Measurements from ENCODE around the gene KCNH6. TPM values are rescaled to one million over a fixed set of nuclear protein-coding genes. Genes with fewer than 3 reads are reported as not detected.
A peak's percentile ranks its signal among the peaks of the same experiment; 100 is the strongest.

Gene KCNH6
- total RNA-seq, 1 donor from 2014 or later, result 4.4 TPM

DNA sequence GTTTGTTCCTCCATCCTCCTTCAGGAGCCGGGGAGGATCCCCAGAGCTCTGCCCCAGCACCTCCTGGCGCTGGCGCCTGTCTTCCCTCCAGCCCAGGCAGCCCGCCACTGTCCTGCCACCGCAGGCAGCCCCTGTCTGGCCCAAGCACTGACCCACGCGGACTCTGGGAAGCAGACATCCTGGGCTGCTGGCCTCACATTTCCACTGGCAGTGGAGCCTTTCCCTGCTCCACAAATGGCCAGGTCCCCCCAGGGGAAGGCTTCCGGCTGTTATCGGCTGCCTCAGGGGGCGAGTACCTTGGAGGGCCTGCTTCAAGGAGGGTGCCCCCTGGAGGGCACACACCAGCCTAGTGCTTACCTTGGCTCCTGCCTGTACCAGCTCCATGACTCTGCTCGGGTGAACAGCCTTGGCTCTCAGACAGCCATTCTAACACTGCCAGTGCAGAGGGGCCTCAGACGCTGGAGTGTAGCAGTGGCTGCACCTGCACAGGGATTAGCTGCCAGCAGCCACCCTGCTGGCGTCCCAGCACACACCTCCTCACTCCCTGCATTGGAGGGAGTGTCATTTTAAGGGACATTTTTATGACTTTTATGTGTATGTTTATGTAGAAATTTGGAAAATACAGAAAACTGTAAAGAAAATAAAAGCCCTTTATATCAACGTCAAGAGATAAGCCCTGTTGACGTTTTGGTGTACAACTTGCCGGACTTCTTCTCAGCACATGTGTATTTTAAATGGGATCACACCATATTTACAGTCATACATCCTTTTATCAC lies 25.3 kb upstream of the KCNH6 start:
- no peak for DNase-seq (ENCODE audit: extremely low spot score, unreplicated experiment)
- H3K27ac Mint-ChIP-seq, result no peak overlapping the region

DNA sequence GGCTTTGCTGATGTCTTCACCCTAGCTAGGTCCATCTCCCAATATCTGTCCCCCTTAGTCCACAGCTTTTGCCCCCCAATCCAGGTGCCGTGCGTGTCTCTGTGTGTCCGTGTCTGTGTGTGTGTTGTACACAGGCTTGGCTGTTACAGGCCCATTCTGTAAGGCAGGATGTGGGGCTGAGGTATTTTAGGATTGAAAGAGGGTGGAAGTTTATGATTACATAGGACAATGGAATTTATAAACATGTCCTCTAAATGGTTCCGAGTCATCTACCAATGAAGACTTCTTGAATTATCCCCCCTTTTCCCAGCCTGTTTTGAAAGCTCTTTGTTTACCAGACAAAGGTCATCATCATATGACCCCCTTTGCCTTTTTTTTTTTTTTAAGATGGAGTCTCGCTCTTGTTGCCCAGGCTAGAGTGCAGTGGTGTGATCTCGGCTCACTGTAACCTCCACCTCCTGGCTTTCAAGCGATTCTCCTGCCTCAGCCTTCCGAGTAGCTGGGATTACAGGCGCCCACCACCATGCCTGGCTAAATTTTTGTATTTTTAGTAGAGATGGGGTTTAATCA lies 24.4 kb upstream of the KCNH6 start:
- Mint-ChIP-seq H3K4me1 (ENCODE audit: unreplicated experiment) (peaks cover 14% of the 10 kb centered on the region), H3K4me3 (no peak overlapping the region), H3K9me3 (no peaks in the 10 kb centered on the region), H3K36me3 (no peaks in the 10 kb centered on the region), H3K27ac (peak overlapping the region; percentile 51), H3K27me3 (peaks cover 28% of the 10 kb centered on the region)
- DNase-seq (ENCODE audit: extremely low spot score, unreplicated experiment), result no peak
- TF ChIP-seq, protein P1, sequence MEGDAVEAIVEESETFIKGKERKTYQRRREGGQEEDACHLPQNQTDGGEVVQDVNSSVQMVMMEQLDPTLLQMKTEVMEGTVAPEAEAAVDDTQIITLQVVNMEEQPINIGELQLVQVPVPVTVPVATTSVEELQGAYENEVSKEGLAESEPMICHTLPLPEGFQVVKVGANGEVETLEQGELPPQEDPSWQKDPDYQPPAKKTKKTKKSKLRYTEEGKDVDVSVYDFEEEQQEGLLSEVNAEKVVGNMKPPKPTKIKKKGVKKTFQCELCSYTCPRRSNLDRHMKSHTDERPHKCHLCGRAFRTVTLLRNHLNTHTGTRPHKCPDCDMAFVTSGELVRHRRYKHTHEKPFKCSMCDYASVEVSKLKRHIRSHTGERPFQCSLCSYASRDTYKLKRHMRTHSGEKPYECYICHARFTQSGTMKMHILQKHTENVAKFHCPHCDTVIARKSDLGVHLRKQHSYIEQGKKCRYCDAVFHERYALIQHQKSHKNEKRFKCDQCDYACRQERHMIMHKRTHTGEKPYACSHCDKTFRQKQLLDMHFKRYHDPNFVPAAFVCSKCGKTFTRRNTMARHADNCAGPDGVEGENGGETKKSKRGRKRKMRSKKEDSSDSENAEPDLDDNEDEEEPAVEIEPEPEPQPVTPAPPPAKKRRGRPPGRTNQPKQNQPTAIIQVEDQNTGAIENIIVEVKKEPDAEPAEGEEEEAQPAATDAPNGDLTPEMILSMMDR (conservative IDR thresholded peaks at IDR 0.05), result no peak

More for the DNA sequence above, 25.3 kb upstream of the KCNH6 start:
- Mint-ChIP-seq H3K36me3 (no peaks in the 10 kb centered on the region), H3K27me3 (peaks cover 26% of the 10 kb centered on the region), H3K4me1 (ENCODE audit: unreplicated experiment) (peaks cover 11% of the 10 kb centered on the region), H3K4me3 (no peak overlapping the region), H3K9me3 (no peaks in the 10 kb centered on the region)
- TF ChIP-seq, protein P1 (conservative IDR thresholded peaks at IDR 0.05), result no peak

DNA sequence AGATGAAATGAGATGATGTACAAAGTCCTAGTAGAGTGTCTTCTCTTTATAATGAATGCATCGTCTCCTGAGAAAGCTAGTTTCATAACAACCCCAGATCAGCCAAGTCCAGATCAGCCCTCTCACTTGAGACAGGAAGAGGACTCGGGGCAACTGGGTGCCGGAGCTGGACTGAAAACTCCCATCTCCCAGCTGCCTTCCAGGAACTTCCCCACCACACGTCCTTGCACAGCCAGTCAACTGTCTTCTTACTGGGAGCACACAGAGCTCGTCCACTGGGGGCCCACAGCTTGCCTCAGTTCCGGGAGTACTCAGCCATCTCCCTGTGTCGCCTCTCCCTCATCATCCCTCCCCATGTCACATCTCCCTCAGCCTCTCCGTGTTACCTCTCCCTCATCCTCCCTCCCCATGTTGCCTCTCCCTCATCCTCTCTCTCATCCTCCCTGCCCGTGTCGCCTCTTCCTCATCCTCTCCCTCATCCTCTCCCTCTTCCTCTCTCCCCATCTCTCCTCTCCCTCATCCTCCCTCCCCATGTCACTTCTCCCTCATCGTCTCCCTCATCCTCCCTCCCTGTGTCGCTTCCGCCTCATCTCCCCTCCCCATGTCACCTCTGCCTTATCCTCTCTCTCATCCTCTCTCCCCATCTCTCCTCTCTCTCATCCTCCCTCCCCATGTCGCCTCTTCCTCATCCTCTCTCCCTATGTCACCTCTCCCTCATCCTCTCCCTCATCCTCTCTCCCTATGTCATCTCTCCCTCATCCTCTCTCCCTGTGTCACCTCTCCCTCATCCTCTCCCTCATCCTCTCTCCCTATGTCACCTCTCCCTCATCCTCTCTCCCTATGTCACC lies 22.4 kb upstream of the KCNH6 start:
- DNase-seq (ENCODE audit: extremely low spot score, unreplicated experiment), result no peak
- TF ChIP-seq, protein P1 (conservative IDR thresholded peaks at IDR 0.05), result no peak
- Mint-ChIP-seq H3K36me3 (no peaks in the 10 kb centered on the region), H3K27ac (peak overlapping the region; percentile 39), H3K4me3 (no peak overlapping the region), H3K4me1 (ENCODE audit: unreplicated experiment) (peaks cover 14% of the 10 kb centered on the region), H3K9me3 (no peaks in the 10 kb centered on the region), H3K27me3 (peaks cover 39% of the 10 kb centered on the region)

DNA sequence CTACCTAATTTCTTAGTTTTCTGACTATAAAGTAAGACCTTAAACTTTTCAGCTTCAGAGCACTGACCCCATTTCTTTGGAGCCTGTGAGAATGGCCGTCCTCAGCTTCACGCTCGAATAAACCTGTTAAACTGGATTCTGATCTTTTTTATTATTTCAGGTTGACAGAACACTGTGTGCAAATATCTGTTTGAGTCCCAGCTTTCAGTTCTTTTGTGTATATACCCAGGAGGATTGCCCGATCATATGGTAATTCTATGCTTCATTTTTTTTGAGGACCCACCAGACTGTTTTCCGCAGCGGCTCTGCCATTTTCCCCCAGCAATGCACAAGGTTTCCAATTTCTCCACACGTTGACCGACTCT lies 19.8 kb upstream of the KCNH6 start:
- DNase-seq (ENCODE audit: extremely low spot score, unreplicated experiment), result no peak
- no peak overlapping the region for H3K4me3 Mint-ChIP-seq
- H3K4me1 Mint-ChIP-seq (ENCODE audit: unreplicated experiment), result peaks cover 11% of the 10 kb centered on the region
- TF ChIP-seq, protein P1 (conservative IDR thresholded peaks at IDR 0.05), result no peak
- peak overlapping the region; percentile 46 for H3K27ac Mint-ChIP-seq
- H3K27me3 Mint-ChIP-seq, result peaks cover 48% of the 10 kb centered on the region
- no peaks in the 10 kb centered on the region for H3K36me3 Mint-ChIP-seq
- no peaks in the 10 kb centered on the region for H3K9me3 Mint-ChIP-seq

DNA sequence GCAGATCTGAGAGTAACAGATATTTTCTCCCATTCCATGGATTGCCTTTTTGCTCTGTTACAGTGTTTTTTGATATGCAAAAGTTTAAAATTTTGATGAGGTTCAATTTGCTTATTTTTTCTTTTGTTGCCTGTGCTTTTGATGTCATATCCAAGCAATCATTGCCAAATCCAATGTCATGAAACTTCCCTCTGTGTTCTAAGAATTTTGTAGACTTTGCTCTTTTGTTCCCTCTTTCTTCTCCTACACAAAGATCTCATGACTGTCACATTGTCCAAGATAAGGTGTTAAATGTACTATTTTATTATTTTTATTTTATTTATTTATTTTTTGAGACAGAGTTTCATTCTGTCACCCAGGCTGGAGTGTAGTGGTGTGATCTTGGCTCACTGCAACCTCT lies 18.9 kb upstream of the KCNH6 start:
- Mint-ChIP-seq H3K27me3 (peaks cover 48% of the 10 kb centered on the region), H3K4me3 (no peak overlapping the region), H3K9me3 (no peaks in the 10 kb centered on the region), H3K36me3 (no peaks in the 10 kb centered on the region), H3K27ac (no peak overlapping the region), H3K4me1 (ENCODE audit: unreplicated experiment) (peaks cover 7% of the 10 kb centered on the region)
- no peak for DNase-seq (ENCODE audit: extremely low spot score, unreplicated experiment)
- TF ChIP-seq, protein P1 (conservative IDR thresholded peaks at IDR 0.05), result no peak

Measured in type B pancreatic cell (in vitro differentiated cells).